ENCODE results near the gene GTSF1L. TPM values are rescaled to one million over a fixed set of nuclear protein-coding genes. Genes with fewer than 3 reads are reported as not detected.

Gene GTSF1L
- total RNA-seq, 1 donor from 2014 or later = not detected

DNA sequence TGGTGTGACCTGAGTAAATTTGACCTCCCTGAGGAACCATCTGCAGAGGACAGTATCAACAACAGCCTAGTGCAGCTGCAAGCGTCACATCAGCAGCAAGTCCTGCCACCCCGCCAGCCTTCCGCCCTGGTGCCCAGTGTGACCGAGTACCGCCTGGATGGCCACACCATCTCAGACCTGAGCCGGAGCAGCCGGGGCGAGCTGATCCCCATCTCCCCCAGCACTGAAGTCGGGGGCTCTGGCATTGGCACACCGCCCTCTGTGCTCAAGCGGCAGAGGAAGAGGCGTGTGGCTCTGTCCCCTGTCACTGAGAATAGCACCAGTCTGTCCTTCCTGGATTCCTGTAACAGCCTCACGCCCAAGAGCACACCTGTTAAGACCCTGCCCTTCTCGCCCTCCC lies 24.3 kb downstream of the GTSF1L start:
- no peaks in the 10 kb centered on the region for H3K27me3 Mint-ChIP-seq (ENCODE audit: low read depth)
- no peak overlapping the region for H3K4me3 Mint-ChIP-seq (ENCODE audit: unreplicated experiment)
- DNase-seq (ENCODE audit: low spot score) = no peak
- H3K27ac Mint-ChIP-seq (ENCODE audit: unreplicated experiment) = no peak overlapping the region
- TF ChIP-seq, protein P1, sequence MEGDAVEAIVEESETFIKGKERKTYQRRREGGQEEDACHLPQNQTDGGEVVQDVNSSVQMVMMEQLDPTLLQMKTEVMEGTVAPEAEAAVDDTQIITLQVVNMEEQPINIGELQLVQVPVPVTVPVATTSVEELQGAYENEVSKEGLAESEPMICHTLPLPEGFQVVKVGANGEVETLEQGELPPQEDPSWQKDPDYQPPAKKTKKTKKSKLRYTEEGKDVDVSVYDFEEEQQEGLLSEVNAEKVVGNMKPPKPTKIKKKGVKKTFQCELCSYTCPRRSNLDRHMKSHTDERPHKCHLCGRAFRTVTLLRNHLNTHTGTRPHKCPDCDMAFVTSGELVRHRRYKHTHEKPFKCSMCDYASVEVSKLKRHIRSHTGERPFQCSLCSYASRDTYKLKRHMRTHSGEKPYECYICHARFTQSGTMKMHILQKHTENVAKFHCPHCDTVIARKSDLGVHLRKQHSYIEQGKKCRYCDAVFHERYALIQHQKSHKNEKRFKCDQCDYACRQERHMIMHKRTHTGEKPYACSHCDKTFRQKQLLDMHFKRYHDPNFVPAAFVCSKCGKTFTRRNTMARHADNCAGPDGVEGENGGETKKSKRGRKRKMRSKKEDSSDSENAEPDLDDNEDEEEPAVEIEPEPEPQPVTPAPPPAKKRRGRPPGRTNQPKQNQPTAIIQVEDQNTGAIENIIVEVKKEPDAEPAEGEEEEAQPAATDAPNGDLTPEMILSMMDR (IDR thresholded peaks at IDR 0.05) = no peak
- H3K4me1 Mint-ChIP-seq (ENCODE audit: low read depth) = no peaks in the 10 kb centered on the region
- H3K9me3 Mint-ChIP-seq (ENCODE audit: low read depth) = no peaks in the 10 kb centered on the region
- H3K36me3 Mint-ChIP-seq (ENCODE audit: low read depth) = peaks cover 4% of the 10 kb centered on the region

DNA sequence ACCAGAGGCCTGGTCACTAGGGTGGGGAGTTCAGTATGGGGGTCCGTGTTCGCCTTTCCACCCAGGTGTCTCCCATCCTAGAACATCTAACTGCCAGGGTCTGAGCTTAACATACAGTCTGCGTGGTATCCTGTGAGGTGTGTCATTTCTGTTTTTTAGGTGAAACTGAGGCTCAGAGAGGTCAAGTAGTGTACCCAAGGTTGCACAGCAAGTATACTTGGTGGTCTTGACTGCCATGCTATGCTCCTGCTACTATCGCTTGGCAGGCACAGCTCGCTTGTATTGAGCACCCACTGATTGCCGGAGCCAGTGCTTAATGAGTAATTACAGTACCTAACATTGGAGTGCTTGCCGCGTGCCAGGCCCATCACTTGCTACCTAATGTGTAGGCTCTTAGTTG lies 26.2 kb downstream of the GTSF1L start:
- Mint-ChIP-seq H3K4me1 (ENCODE audit: low read depth) (no peaks in the 10 kb centered on the region), H3K27me3 (ENCODE audit: low read depth) (no peaks in the 10 kb centered on the region), H3K9me3 (ENCODE audit: low read depth) (no peaks in the 10 kb centered on the region), H3K27ac (ENCODE audit: unreplicated experiment) (no peak overlapping the region), H3K4me3 (ENCODE audit: unreplicated experiment) (no peak overlapping the region), H3K36me3 (ENCODE audit: low read depth) (peaks cover 4% of the 10 kb centered on the region)
- DNase-seq (ENCODE audit: low spot score) = no peak
- TF ChIP-seq, protein P1 (IDR thresholded peaks at IDR 0.05) = no peak

DNA sequence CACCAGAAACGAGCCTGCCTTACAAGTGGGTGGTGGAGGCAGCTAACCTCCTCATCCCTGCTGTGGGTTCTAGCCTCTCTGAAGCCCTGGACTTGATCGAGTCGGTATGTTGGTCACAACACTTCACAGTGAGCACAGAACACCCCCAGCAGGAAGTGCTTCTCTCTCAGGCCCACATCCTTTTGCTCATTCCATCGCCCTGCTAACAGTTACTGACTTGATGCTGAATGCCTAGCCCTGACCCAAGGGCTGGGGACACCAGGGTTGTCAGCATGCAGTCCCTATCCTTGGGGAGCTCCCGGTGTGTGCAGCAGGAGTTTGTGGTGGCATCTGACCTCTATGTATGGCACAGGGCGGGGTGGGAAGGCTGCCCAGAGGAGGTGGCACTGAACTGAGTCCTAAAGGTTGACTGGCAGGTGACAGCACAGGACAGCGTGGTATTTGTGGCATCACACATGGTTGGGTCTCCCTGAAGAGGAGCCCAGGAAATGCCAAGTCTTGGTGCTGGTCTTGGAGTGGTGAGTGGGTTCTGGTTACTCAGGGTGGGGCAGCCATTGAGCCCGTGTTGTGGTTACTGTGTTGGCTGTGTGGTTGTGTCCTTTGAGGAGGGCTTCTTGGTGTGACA lies 26.7 kb downstream of the GTSF1L start:
- H3K27me3 Mint-ChIP-seq (ENCODE audit: low read depth) = no peaks in the 10 kb centered on the region
- no peak overlapping the region for H3K4me3 Mint-ChIP-seq (ENCODE audit: unreplicated experiment)
- no peak overlapping the region for H3K27ac Mint-ChIP-seq (ENCODE audit: unreplicated experiment)
- no peaks in the 10 kb centered on the region for H3K4me1 Mint-ChIP-seq (ENCODE audit: low read depth)
- no peaks in the 10 kb centered on the region for H3K9me3 Mint-ChIP-seq (ENCODE audit: low read depth)
- DNase-seq (ENCODE audit: low spot score) = no peak
- H3K36me3 Mint-ChIP-seq (ENCODE audit: low read depth) = peaks cover 4% of the 10 kb centered on the region
- TF ChIP-seq, protein P1 (IDR thresholded peaks at IDR 0.05) = no peak

DNA sequence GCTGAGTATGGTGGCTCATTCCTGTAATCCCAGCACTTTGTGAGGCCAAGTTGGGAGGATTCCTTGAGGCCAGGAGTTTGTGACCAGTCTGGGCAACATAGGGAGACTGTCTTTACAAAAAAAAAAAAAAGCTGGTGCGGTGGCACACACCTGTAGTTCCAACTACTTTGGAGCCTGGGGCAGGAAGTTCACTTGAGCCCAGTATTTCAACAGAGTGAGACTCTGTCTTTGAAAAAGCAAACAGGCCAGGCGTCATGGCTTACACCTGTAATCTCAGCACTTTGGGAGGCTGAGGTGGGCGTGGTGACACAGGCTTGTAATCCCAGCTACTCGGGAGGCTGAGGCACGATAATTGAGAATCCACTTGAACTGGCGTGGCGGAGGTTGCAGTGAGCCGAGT lies 31.2 kb downstream of the GTSF1L start:
- no peaks in the 10 kb centered on the region for H3K27me3 Mint-ChIP-seq (ENCODE audit: low read depth)
- no peaks in the 10 kb centered on the region for H3K4me1 Mint-ChIP-seq (ENCODE audit: low read depth)
- H3K36me3 Mint-ChIP-seq (ENCODE audit: low read depth) = peaks cover 1% of the 10 kb centered on the region
- H3K9me3 Mint-ChIP-seq (ENCODE audit: low read depth) = no peaks in the 10 kb centered on the region
- H3K4me3 Mint-ChIP-seq (ENCODE audit: unreplicated experiment) = no peak overlapping the region
- DNase-seq (ENCODE audit: low spot score) = no peak
- TF ChIP-seq, protein P1 (IDR thresholded peaks at IDR 0.05) = no peak
- no peak overlapping the region for H3K27ac Mint-ChIP-seq (ENCODE audit: unreplicated experiment)

DNA sequence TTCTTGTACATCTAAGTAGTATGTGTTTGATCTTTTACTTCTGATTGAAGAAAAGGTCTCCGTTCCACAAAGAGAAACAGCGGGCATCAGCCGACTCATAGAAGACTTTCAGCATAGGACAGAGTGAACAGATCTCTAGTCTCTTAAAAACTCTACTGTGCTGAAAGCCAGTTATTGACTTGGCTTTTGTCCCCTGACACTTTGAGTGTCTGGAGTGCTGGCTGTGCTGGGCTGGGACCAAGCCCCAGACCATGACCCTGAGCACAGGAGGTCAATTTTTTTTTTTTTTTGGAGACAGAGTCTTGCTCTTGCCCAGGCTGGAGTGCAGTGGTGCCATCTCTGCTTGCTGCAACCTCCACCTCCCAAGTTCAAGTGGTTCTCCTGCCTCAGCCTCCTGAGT lies 32.0 kb downstream of the GTSF1L start:
- H3K36me3 Mint-ChIP-seq (ENCODE audit: low read depth) = no peaks in the 10 kb centered on the region
- H3K9me3 Mint-ChIP-seq (ENCODE audit: low read depth) = no peaks in the 10 kb centered on the region
- DNase-seq (ENCODE audit: low spot score) = no peak
- TF ChIP-seq, protein P1 (IDR thresholded peaks at IDR 0.05) = no peak
- H3K4me1 Mint-ChIP-seq (ENCODE audit: low read depth) = no peaks in the 10 kb centered on the region
- no peaks in the 10 kb centered on the region for H3K27me3 Mint-ChIP-seq (ENCODE audit: low read depth)
- H3K4me3 Mint-ChIP-seq (ENCODE audit: unreplicated experiment) = no peak overlapping the region
- H3K27ac Mint-ChIP-seq (ENCODE audit: unreplicated experiment) = no peak overlapping the region
